ENCODE data around the gene TRMT10A.

- no peak for TF ChIP-seq CTCF (IDR thresholded peaks at IDR 0.05)
- TF ChIP-seq POLR2A (IDR thresholded peaks at IDR 0.05) = no peak
- TF ChIP-seq POLR2AphosphoS5 (IDR thresholded peaks at IDR 0.05) = no peak
These were observed 56.1 kb downstream of the TRMT10A start for GRCh38 chr4:99507762-99508161.

Data from stomach (tissue), 4 donors.